ENCODE data around the gene SPATA13.
"Not testable (repeated sequence)": the region's sequence is repeated elsewhere in the genome, so short reads cannot be mapped to it uniquely, and the experiment has no call there.

DNA sequence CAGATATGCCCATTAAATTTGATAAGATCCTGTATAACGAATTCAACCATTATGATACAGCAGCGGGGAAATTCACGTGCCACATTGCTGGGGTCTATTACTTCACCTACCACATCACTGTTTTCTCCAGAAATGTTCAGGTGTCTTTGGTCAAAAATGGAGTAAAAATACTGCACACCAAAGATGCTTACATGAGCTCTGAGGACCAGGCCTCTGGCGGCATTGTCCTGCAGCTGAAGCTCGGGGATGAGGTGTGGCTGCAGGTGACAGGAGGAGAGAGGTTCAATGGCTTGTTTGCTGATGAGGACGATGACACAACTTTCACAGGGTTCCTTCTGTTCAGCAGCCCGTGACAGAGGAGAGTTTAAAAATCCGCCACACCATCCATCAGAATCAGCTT lies 160.9 kb downstream of the SPATA13 start:
- TF ChIP-seq, protein P1, sequence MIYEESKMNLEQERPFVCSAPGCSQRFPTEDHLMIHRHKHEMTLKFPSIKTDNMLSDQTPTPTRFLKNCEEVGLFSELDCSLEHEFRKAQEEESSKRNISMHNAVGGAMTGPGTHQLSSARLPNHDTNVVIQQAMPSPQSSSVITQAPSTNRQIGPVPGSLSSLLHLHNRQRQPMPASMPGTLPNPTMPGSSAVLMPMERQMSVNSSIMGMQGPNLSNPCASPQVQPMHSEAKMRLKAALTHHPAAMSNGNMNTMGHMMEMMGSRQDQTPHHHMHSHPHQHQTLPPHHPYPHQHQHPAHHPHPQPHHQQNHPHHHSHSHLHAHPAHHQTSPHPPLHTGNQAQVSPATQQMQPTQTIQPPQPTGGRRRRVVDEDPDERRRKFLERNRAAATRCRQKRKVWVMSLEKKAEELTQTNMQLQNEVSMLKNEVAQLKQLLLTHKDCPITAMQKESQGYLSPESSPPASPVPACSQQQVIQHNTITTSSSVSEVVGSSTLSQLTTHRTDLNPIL (CRISPR knock-in tag; IDR thresholded peaks at IDR 0.05; ENCODE audit: low read depth), result not testable (repeated sequence)
- TF ChIP-seq ZFP30, ISL1 (CRISPR knock-in tag; IDR thresholded peaks at IDR 0.05): not testable (repeated sequence)

Measured in SK-N-SH treated with all-trans-retinoic acid at 6 μM for 48 hours (cell line).